Endothelial cell (in vitro differentiated cells): ENCODE results near the gene RHCE. TPM values are rescaled to one million over a fixed set of nuclear protein-coding genes. Genes with fewer than 3 reads are reported as not detected.
"Not testable (repeated sequence)": the region's sequence is repeated elsewhere in the genome, so short reads cannot be mapped to it uniquely, and the experiment has no call there.

ENCODE experiments used
- DNase-seq: peaks from one replicate; pipeline ENCODE4 v3.0.0; 2021; ENCODE audit warnings: low spot score
- H3K27ac Mint-ChIP-seq: one replicate; pipeline ENCODE4 v1.8.0; 2021; ENCODE audit warnings: mixed read lengths, inconsistent platforms; ENCODE audit not compliant: unreplicated experiment
- H3K27me3 Mint-ChIP-seq: one replicate; pipeline ENCODE4 v1.8.0; 2021; ENCODE audit warnings: mild to moderate bottlenecking, moderate library complexity, mixed read lengths, inconsistent platforms; ENCODE audit not compliant: unreplicated experiment
- H3K36me3 Mint-ChIP-seq: one replicate; pipeline ENCODE4 v1.8.0; 2021; ENCODE audit warnings: mild to moderate bottlenecking, low read depth, mixed read lengths, inconsistent platforms; ENCODE audit not compliant: unreplicated experiment
- H3K4me1 Mint-ChIP-seq: one replicate; pipeline ENCODE4 v1.8.0; 2021; ENCODE audit warnings: mild to moderate bottlenecking, mixed read lengths, inconsistent platforms; ENCODE audit not compliant: unreplicated experiment
- H3K4me3 Mint-ChIP-seq: one replicate; pipeline ENCODE4 v1.8.0; 2021; ENCODE audit warnings: mild to moderate bottlenecking, mixed read lengths, inconsistent platforms; ENCODE audit not compliant: unreplicated experiment
- H3K9me3 Mint-ChIP-seq: one replicate; pipeline ENCODE4 v1.8.0; 2021; ENCODE audit warnings: mixed read lengths, inconsistent platforms; ENCODE audit not compliant: unreplicated experiment
- CTCF ChIP-seq: fragments of 200-600 bp; sonication (generic); IDR thresholded peaks from one replicate; pipeline ENCODE4 v1.5.0; 2021; ENCODE audit warnings: antibody characterized with exemption; ENCODE audit not compliant: unreplicated experiment
- total RNA-seq: library from RNA; stranded (reverse); fragmentation: NEBNext Ultra II Directional; extraction: Animal tissue kit (Norgen Biotek cat#: 25700); gene quantifications from one replicate; pipeline ENCODE4 v1.2.1, GENCODE V29; 2021; ENCODE audit not compliant: unreplicated experiment

RHCE gene
- total RNA-seq, 1 donor from 2014 or later = 2.4 TPM

- no peaks in the 10 kb centered on the region for H3K36me3 Mint-ChIP-seq
- no peak overlapping the region for H3K4me3 Mint-ChIP-seq
- TF ChIP-seq CTCF = no peak
- H3K27ac Mint-ChIP-seq = no peak overlapping the region
- H3K9me3 Mint-ChIP-seq = no peaks in the 10 kb centered on the region
- peaks cover 1% of the 10 kb centered on the region for H3K27me3 Mint-ChIP-seq
- no peak for DNase-seq
- no peaks in the 10 kb centered on the region for H3K4me1 Mint-ChIP-seq
Measured at GRCh38 chr1:25392841-25393240, 27.8 kb downstream of the RHCE start.

GRCh38 chr1:25389721-25390120 lies 30.9 kb downstream of the RHCE start:
- not testable (repeated sequence) for H3K9me3 Mint-ChIP-seq, H3K27ac Mint-ChIP-seq, H3K4me1 Mint-ChIP-seq, DNase-seq, H3K36me3 Mint-ChIP-seq, H3K4me3 Mint-ChIP-seq, H3K27me3 Mint-ChIP-seq

- not testable (repeated sequence) for H3K4me3 Mint-ChIP-seq, H3K27me3 Mint-ChIP-seq, DNase-seq, H3K36me3 Mint-ChIP-seq, H3K4me1 Mint-ChIP-seq, H3K9me3 Mint-ChIP-seq, H3K27ac Mint-ChIP-seq
Measured at GRCh38 chr1:25388691-25389090, 31.9 kb downstream of the RHCE start.

DNA sequence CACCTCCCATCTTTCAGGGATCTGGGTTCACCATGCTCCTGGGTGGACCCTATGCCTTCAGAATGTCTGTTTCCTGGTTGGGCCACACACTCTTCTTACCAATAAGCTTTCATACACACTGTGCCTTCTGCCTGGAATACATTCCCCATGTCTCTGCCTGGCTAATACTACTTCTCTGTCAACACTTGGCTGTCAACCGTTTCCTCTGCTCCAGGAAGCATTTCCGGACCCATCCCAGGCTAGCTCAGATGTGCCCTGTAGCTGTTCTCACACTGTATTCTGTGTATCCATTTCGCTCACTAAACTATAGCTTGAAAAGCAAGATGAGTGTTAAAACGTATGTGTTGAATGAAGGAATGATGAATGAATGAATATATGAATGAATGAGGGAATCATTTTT lies 33.5 kb downstream of the RHCE start:
- not testable (repeated sequence) for DNase-seq, H3K27me3 Mint-ChIP-seq, H3K4me3 Mint-ChIP-seq, H3K27ac Mint-ChIP-seq, H3K4me1 Mint-ChIP-seq, H3K9me3 Mint-ChIP-seq, H3K36me3 Mint-ChIP-seq

DNA sequence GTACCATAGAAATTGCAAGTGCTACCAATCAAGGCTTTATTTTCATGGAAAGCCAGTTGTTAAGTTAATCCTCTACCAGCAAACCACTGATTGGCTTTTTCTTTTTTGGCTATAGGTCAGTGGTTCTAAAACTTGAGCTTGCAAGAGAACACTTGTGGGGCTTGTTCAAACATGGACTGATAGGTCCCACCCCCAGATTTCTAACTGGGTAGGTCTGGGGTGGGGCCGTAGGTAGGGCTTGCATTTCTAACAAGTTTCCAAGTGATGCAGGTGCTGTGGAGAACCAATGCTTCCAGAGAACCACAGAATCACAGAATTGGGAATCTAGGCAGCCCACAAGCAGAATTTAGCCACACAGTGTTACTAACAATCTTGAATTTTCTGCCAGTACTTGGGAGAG lies 36.8 kb downstream of the RHCE start:
- not testable (repeated sequence) for H3K4me1 Mint-ChIP-seq, H3K9me3 Mint-ChIP-seq, H3K27me3 Mint-ChIP-seq, DNase-seq, H3K36me3 Mint-ChIP-seq, H3K4me3 Mint-ChIP-seq, H3K27ac Mint-ChIP-seq

DNA sequence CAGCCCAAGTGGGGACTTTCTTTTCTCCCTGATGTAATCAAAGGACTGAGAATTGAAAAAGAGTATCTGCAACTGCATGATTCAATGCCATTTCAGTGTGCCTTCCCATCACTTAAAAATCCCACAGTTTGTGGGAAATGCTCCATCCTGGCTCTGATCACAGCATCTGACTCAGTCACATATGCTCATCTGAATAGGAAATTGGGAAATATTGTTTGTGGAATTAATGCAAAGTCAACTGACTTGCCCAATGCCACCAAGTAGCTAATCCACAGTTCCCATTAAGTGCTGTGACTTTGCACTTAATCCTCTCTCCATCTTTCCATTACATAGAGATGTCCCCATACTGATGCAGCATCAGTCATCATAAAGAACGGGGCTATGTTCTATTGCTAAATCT lies 37.5 kb downstream of the RHCE start:
- H3K36me3 Mint-ChIP-seq, H3K4me3 Mint-ChIP-seq, DNase-seq, H3K27ac Mint-ChIP-seq, H3K27me3 Mint-ChIP-seq, H3K4me1 Mint-ChIP-seq, H3K9me3 Mint-ChIP-seq: not testable (repeated sequence)

DNA sequence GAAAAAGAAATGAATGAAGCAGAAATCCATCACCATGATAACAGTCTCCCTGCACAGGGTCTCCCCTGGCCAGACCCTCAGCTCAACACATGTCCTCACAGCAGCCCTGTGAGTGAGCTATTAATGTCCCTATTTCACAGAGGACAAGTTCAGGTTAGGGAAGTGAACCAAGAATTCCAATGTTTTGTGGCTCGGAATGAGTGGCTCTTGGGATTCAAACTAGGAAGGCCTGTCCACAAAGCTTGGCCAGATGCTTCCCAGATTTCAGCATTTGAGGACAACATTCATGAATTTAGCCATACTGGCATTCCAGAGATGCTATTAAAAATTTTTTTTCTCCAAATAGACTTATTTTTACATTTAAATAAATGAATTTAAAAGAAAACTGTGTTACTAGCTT lies 38.1 kb downstream of the RHCE start:
- not testable (repeated sequence) for H3K4me1 Mint-ChIP-seq, H3K4me3 Mint-ChIP-seq, H3K36me3 Mint-ChIP-seq, H3K9me3 Mint-ChIP-seq, H3K27me3 Mint-ChIP-seq, DNase-seq, H3K27ac Mint-ChIP-seq

GRCh38 chr1:25378367-25378766 lies 42.3 kb downstream of the RHCE start:
- not testable (repeated sequence) for H3K9me3 Mint-ChIP-seq, DNase-seq, H3K4me3 Mint-ChIP-seq, H3K4me1 Mint-ChIP-seq, H3K36me3 Mint-ChIP-seq, H3K27me3 Mint-ChIP-seq, H3K27ac Mint-ChIP-seq

- H3K4me3 Mint-ChIP-seq, DNase-seq, H3K36me3 Mint-ChIP-seq, H3K27me3 Mint-ChIP-seq, H3K4me1 Mint-ChIP-seq, H3K27ac Mint-ChIP-seq, H3K9me3 Mint-ChIP-seq: not testable (repeated sequence)
Measured at GRCh38 chr1:25371757-25372156, 48.9 kb downstream of the RHCE start.

- H3K27me3 Mint-ChIP-seq = not testable (repeated sequence)
Measured at GRCh38 chr1:25369691-25370271, 50.8 kb downstream of the RHCE start.

More at GRCh38 chr1:25369691-25370271, 50.8 kb downstream of the RHCE start:
- H3K4me3 Mint-ChIP-seq, H3K9me3 Mint-ChIP-seq, DNase-seq, H3K4me1 Mint-ChIP-seq, H3K27ac Mint-ChIP-seq, H3K36me3 Mint-ChIP-seq: not testable (repeated sequence)
